HG03378 (cell line): ENCODE measurements around the gene SLC22A2.

Experiments used
- ATAC-seq: cut with Tn5 transposase; IDR thresholded peaks from one replicate; pipeline ENCODE4 v1.9.1; 2021; ENCODE audit warnings: mild to moderate bottlenecking, moderate library complexity; ENCODE audit not compliant: unreplicated experiment

The SLC22A2 gene

DNA sequence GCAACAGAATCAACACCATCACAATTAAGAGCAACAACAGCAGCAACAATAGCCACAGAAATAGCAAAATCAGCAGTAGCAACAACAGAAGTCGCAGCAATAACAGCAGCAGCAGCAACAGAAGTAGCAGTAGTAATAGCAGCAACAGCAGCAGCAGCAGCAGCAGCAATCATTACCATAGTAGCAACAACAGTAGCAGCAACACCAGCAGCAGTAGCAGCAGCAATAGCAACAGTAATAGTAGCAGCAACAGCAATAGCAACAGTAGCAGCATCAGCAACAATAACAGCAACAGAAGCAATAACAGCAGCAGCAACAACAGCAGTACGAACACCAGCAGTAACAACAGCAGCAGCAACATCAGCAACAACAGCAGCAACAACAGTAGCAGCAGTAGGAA lies 39.8 kb downstream of the SLC22A2 start:
- no peak for ATAC-seq

- no peak for ATAC-seq
These were observed 40.8 kb downstream of the SLC22A2 start for GRCh38 chr6:160217863-160218262.

DNA sequence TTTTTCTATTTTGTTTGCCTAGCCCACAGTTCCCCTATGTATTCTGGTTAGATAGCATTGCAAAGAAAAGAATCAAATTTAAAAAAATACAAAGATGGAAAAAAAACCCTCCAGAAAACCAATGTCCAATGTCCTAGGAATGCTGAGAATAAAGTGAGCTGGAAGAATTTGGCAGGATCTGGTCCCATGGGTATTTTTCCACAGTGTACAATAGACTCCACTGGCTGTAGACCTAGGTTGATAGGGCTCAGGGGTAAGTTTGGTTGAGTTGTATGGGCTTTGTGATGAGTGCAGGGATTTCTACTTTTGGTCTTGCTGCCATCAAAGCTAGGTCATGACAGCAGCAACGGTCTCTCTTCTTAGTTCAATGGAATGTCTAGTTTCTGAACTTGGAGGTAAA lies 41.5 kb downstream of the SLC22A2 start:
- ATAC-seq: no peak

DNA sequence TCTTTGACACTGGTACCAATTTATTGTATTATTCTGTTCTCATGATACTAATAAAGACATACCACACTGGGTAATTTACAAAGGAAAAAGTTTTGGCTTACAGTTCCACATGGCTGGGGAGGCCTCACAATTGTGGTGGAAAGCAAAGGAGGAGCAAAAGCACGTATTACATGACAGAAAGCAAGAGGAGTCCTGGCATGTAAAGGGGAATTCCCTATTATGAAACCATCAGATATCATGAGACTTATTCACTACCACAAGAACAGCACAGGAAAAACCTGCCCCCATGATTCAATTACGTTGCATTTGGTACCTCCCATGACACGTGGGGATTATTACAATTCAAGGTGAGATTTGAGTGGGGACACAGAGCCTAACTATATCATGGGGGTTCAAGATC lies 43.4 kb downstream of the SLC22A2 start:
- no peak for ATAC-seq

DNA sequence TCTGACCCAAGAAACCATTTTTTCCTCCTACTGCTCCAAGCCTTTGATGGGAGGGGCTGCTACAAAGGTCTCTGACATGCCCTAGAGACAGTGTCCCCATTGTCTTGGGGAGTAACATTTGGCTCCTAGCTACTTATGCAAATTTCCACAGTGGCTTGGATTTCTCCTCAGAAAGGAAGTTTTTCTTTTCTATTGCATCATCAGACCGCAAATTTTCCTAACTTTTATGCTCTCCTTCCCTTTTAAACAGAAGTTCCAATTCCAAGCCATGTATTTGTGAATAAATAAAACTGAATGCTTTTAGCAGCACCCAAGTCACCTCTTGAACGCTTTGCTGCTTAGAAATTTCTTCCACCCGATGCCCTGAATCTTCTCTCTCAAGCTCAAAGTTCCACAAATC lies 51.0 kb downstream of the SLC22A2 start:
- ATAC-seq: no peak

DNA sequence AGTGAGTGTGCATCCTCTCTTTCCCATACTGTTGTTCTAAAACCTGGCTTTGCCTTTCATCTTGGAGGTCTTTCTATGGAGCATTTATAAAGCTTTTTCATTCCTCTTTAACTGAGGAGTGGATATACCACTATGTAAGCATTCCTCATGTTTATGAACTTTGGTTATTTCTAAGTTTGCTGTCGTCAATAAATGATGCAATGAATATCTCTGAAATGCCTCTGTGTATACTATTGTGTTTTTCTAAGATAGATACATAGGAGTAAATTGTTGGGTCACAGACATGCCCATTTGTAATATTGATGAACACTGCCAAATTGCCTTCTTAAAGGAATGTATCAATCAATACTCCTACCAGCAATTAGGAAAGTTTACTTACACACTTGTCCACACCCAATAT lies 53.9 kb downstream of the SLC22A2 start:
- ATAC-seq: no peak

DNA sequence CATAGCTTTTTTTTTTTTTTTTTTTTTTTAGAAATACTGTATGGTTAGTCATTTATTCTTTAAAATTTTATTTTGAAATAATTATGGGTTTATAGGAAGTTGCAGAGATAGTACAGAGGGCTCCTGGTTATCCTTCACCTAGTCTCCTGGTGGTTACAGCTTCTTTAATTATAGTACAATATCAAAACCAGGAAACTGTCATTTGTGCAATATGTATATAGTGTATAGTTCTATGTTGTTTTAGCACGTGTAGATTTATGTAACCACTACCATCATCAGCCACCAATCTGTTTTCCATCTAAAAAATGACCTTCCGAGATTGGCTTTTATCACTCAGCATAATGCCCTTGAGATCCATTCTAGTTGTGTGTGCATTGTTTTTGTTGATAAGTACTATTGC lies 54.7 kb downstream of the SLC22A2 start:
- ATAC-seq: no peak

DNA sequence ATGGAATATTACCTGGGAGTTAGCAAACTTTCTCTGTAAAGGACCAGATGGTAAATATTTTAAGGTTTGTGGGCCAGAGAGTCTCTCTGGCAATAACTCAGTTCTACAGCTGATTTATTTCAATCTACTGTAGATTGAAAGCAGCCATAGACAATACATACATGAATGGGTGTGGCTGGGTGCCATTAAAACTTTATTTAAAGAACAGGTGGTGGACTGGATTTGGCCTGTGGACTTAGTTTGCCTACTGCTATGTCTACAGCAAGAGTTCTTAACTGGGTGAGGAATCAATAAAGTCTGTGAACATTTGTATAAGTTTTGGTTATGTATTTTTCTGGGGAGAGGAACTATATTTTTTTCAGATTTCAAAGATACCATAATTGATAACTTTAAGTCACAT lies 55.1 kb downstream of the SLC22A2 start:
- no peak for ATAC-seq

DNA sequence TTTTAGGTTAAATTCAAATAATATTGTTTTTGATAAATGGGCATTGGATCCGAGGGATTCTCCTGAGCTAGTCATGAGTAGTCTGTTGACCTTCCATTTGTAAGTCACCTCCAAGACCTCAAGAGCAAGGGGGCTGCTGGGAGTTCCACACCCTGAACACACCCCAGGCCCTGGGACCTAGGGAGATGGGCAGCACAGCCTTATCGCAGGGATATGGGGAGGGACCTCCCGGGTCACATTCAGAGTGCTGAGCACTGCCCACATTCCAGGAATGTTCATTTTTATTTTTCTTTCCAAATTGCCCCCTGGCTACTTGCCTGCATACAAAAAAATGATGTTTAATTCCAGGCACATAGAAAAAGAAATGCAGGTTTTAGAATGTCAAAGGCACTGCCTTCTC lies 55.5 kb downstream of the SLC22A2 start:
- ATAC-seq: no peak

- no peak for ATAC-seq
These were observed 56.2 kb downstream of the SLC22A2 start for GRCh38 chr6:160202411-160202810.

DNA sequence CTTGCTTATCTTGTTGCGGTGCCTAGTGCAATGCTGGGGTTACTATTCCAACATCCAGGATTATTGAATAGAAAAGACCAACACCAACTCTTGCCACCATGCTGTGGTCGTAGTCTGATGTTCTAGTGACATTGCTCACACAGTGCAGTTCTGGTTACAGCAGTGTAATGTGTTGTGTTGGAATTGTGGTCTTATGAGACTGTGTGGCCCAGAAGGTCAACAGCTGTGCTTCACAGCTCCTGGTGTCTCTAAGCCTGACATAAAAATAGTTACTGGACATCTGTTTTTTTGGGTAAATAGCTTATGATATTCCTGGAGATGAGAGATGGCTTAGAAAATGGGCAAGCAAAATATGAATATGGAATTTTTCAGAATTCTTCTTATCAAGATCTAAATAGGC lies 57.6 kb downstream of the SLC22A2 start:
- no peak for ATAC-seq

GRCh38 chr6:160198606-160199211 lies 59.9 kb downstream of the SLC22A2 start:
- peak; percentile 97 for ATAC-seq

DNA sequence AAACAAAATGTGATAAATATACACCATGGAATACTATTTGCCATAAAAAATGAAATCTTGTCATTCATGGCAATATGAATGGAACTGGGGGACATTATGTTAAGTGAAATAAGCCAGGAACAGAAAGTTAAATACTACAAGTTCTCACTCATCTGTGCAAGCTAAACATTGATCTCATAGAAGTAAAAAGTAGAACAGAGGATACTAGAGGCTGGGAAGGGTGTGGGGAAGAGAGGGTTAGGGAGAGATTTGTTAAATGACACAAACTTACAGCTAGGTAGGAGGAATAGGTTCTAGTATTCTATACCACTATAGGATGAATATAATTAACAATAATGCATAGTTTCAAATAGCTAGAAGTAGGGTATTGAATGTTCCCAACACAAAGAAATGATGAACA lies 61.0 kb downstream of the SLC22A2 start:
- no peak for ATAC-seq

DNA sequence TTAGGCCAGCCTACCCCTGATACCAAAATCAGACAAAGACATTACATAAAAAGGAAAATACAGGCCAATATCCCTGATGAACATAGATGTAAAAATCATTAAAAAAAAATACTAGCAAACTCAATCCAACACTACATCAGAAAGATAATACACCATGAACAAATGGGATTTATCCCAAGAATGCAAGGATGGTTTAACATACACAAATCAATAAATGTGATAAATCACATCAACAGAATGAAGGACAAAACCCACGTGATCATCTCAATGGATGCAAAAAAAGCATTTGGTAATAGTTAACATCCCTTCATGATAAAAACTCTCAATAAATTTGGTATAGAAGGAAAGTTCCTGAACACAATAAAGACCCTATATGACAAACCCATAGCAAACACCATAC lies 63.8 kb downstream of the SLC22A2 start:
- no peak for ATAC-seq

DNA sequence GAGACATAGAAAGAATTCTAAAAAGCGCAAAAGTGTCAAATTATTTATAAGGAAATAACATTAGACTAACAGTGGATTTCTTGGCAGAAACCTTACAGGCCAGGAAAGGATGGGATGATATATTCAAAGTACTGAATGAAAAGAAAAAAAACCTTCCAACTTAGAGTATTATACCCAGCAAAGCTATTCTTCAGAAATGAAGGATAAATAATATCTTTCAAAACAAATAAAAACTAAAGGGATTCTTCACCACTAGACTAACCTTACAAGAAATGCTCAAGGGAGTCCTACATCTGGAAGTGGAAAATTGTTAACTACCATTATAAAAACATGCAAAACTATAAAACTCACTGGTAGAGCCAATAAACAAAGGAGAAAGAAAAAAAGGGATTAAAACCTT lies 65.8 kb downstream of the SLC22A2 start:
- no peak for ATAC-seq

DNA sequence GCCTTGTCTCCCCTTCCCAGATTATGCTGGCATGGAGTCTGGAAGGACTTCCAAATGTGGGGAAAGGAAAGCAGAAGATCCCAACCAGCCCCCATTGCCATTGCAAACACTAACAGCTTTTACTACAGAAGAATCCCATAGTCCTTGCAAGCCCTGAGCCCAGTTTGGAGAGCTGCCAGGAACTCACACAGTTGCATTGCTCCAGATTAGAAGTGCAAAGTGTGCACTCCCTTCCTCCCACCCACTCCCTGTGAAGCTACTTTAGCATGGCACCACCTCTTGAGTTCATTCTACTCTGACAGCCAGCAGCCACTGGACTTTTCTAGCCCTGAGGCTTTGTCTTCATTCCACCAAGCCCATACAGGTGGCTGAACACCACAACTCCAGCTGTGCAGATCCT lies 67.6 kb downstream of the SLC22A2 start:
- ATAC-seq: no peak

DNA sequence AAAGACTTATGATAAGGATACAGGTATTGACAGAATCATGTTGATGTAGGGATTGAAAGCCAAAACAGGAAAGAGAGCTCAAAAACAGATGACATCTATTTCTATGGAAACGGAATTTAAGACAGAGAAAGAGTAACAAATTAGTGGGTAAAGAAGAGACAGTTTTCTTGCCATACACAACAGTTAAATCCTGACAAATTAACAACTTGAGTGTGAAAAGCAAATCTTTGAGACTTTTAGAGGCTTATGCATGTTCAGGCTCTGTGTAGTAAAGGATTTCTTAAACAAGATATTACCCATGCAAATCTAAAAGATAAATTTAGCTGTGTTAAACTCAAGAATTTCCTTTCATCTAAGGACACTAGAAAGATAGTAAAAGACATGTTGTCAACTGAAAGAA lies 68.5 kb downstream of the SLC22A2 start:
- ATAC-seq: no peak

- no peak for ATAC-seq
These were observed 69.8 kb downstream of the SLC22A2 start for GRCh38 chr6:160188773-160189172.

GRCh38 chr6:160180706-160181105 lies 77.9 kb downstream of the SLC22A2 start:
- no peak for ATAC-seq

DNA sequence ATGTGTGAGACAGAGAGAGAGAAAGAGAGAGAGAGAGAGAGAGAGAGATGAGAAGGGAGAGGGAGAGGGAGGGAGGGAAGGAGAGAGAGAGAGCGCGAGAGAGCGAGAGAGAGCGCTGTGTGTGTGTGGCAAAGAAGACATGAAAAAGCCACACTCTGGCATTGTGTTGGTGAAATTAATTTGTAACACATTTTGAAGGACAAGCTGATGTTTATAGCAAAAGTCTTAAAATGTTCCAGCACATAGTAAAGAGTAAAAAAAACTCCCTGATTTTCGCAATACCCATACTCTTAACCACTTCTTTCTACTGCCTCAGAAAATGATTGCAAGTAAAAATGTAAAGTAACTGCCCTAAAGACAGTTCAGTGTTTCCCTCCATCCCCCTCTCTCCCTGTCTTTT lies 80.3 kb downstream of the SLC22A2 start:
- no peak for ATAC-seq

GRCh38 chr6:160177220-160177619 lies 81.4 kb downstream of the SLC22A2 start:
- no peak for ATAC-seq

DNA sequence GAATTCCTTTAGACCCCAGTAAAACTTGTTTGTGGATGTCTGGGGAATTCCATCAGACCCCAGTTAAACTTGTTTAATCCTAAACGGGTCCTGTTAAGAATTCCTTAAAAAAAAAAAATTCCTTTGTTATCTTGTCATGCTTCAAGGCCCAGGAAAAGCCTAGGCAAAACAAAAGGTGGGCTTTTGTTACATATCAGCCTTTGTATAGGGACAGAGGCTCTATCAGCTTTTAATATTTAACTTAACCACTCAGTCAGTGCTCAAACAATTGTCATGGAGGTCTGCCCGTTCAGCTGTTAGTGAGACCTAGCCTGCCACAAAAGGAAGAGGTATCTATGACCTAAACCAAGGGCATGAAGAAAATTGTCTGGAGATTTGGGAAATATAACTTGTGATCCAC lies 83.9 kb downstream of the SLC22A2 start:
- no peak for ATAC-seq

- ATAC-seq: no peak
These were observed 84.7 kb downstream of the SLC22A2 start for GRCh38 chr6:160173806-160174527.
